Measurements from ENCODE around the gene MUC4.

DNA sequence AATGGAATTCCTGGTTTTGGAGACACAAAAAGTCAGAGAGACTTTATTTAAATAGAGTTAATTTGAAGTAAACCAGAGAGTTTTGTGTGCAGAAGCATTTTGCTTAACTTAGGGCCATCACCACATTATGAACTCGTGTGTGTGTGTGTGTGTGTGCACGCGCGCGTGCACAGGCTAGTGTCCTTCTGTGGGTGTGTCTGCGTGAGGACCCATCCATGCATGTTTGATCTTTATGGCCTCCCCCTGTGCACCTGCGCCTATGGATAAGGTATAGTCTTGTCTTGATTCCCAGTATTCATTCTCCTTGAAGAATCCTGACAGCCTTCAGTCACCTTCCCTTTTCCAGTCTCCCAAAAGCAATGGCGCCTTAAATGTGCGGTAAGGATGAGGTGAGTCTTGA is 65.0 kb downstream of the MUC4 start:
- TF ChIP-seq POLR2AphosphoS5 (IDR thresholded peaks at IDR 0.05; ENCODE audit: low read depth, low read length) (no peak), POLR2A (IDR thresholded peaks at IDR 0.05; ENCODE audit: low read depth, low read length) (no peak)

Measured in GM12892 (cell line).